SK-MEL-5 (cell line): ENCODE data around the gene CYB5A. TPM values are rescaled to one million over a fixed set of nuclear protein-coding genes. Genes with fewer than 3 reads are reported as not detected.
A peak's percentile ranks its signal among the peaks of the same experiment; 100 is the strongest.

Experiments
- DNase-seq: peaks from one replicate; pipeline ENCODE4 v3.0.0-alpha.2; 2016; ENCODE audit warnings: low read depth, low spot score
- in situ Hi-C: cut with HindIII; loops from 2 replicates; pipeline ENCODE4 v1.10.0; 2016; ENCODE audit warnings: low sequenced_read_pairs, high pct_unique_total_duplicates, low pct_unique_long_range_greater_than_20kb
- total RNA-seq: library from RNA; depleted of rRNA; stranded (reverse); fragments of >200 nt; shearing (Covaris generic); gene quantifications from 2 replicates; pipeline ENCODE4 v1.2.3, GENCODE V29; 2014

The CYB5A gene
- total RNA-seq, 1 experiment from 2014 or later, result 46.9 TPM

GRCh38 chr18:74261053-74261713 is 30.6 kb downstream of the CYB5A start:
- in situ Hi-C loops, result no loop called here

GRCh38 chr18:74259347-74259746 is 32.4 kb downstream of the CYB5A start:
- in situ Hi-C loops, result no loop called here
- DNase-seq, result no peak

More at GRCh38 chr18:74261053-74261713, 30.6 kb downstream of the CYB5A start:
- DNase-seq, result no peak

- in situ Hi-C loops, result no loop called here
These were observed 34.7 kb downstream of the CYB5A start for GRCh38 chr18:74257083-74257482.

GRCh38 chr18:74256190-74256589 is 35.6 kb downstream of the CYB5A start:
- in situ Hi-C loops, result no loop called here
- DNase-seq, result no peak

More at GRCh38 chr18:74257083-74257482, 34.7 kb downstream of the CYB5A start:
- DNase-seq, result no peak

- in situ Hi-C loops, result no loop called here
- no peak for DNase-seq
These were observed 36.6 kb downstream of the CYB5A start for GRCh38 chr18:74255131-74255616.

- in situ Hi-C loops, result no loop called here
- DNase-seq, result no peak
These were observed 39.7 kb downstream of the CYB5A start for GRCh38 chr18:74252039-74252395.

- no peak for DNase-seq
- in situ Hi-C loops, result no loop called here
These were observed 40.3 kb downstream of the CYB5A start for GRCh38 chr18:74251297-74252038.

GRCh38 chr18:74250131-74250530 is 41.6 kb downstream of the CYB5A start:
- in situ Hi-C loops, result no loop called here
- DNase-seq, result no peak

- in situ Hi-C loops, result no loop called here
- peak; percentile 54 for DNase-seq
These were observed 42.4 kb downstream of the CYB5A start for GRCh38 chr18:74249181-74249968.

GRCh38 chr18:74248595-74248994 is 43.2 kb downstream of the CYB5A start:
- in situ Hi-C loops, result no loop called here
- no peak for DNase-seq

GRCh38 chr18:74248189-74248588 is 43.6 kb downstream of the CYB5A start:
- DNase-seq, result no peak
- in situ Hi-C loops, result no loop called here

GRCh38 chr18:74244554-74244953 is 47.2 kb downstream of the CYB5A start:
- in situ Hi-C loops, result no loop called here
- DNase-seq, result no peak

GRCh38 chr18:74243127-74243526 is 48.6 kb downstream of the CYB5A start:
- in situ Hi-C loops, result no loop called here

GRCh38 chr18:74242438-74243096 is 49.2 kb downstream of the CYB5A start:
- in situ Hi-C loops, result no loop called here
- no peak for DNase-seq

More at GRCh38 chr18:74243127-74243526, 48.6 kb downstream of the CYB5A start:
- no peak for DNase-seq

GRCh38 chr18:74241970-74242369 is 49.8 kb downstream of the CYB5A start:
- DNase-seq, result no peak
- in situ Hi-C loops, result no loop called here

- DNase-seq, result no peak
- in situ Hi-C loops, result no loop called here
These were observed 50.3 kb downstream of the CYB5A start for GRCh38 chr18:74241426-74241825.

- in situ Hi-C loops, result no loop called here
- DNase-seq, result no peak
These were observed 52.2 kb downstream of the CYB5A start for GRCh38 chr18:74239567-74239966.
